H1 (cell line): ENCODE results near the gene TXN2. TPM values are rescaled to one million over a fixed set of nuclear protein-coding genes. Genes with fewer than 3 reads are reported as not detected.

ENCODE experiments used
- CTCF ChIA-PET: fragments of 300-600 bp; sonication (Branson Sonifier 250); formaldehyde crosslinking; loops from one replicate; lab custom pipeline; 2021; ENCODE audit not compliant: partially characterized antibody; lab: Charles Lee
- POLR2A ChIA-PET: fragments of 300-600 bp; sonication (Branson Sonifier 250); formaldehyde crosslinking; loops from one replicate; lab custom pipeline; 2021; ENCODE audit warnings: inconsistent platforms; ENCODE audit not compliant: partially characterized antibody; lab: Charles Lee
- DNase-seq, 2 experiments: peaks; one replicate each; pipeline versions ENCODE4 v3.0.0 to v3.0.0-alpha.2; 2010 to 2022; ENCODE audit warnings: low spot score in 2 of 2, low read depth in 1 of 2, mixed read lengths in 1 of 2
- FAIRE-seq: peaks from 2 replicates; lab custom pipeline; 2011; peaks lifted over from hg19 to GRCh38; lab: Jason Lieb, UNC
- H2AFZ ChIP-seq: 2 replicates; pipeline ENCODE4 v1.8.1; 2012; ENCODE audit warnings: low read length, inconsistent platforms
- H2AK5ac ChIP-seq: 2 replicates; pipeline ENCODE4 v1.6.1; 2013; ENCODE audit warnings: low read depth, low read length
- H2BK120ac ChIP-seq: replicated peaks from 2 replicates; pipeline ENCODE3; 2013; ENCODE audit warnings: low read depth, low read length, inconsistent platforms
- H2BK12ac ChIP-seq: 2 replicates; pipeline ENCODE4 v1.6.1; 2013; ENCODE audit warnings: low read depth, low read length
- H2BK15ac ChIP-seq: 2 replicates; pipeline ENCODE4 v1.6.1; 2013; ENCODE audit warnings: low read length
- H2BK20ac ChIP-seq: 2 replicates; pipeline ENCODE4 v1.6.1; 2013; ENCODE audit warnings: low read length
- H2BK5ac ChIP-seq: 2 replicates; pipeline ENCODE4 v1.6.1; 2013; ENCODE audit warnings: low read depth, low read length
- H3K14ac ChIP-seq: 2 replicates; pipeline ENCODE4 v1.6.1; 2013; ENCODE audit warnings: inconsistent platforms; ENCODE audit not compliant: insufficient read length
- H3K18ac ChIP-seq: 2 replicates; pipeline ENCODE4 v1.6.1; 2013; ENCODE audit warnings: low read length; ENCODE audit errors: extremely low read depth
- H3K23ac ChIP-seq: 2 replicates; pipeline ENCODE4 v1.6.1; 2013; ENCODE audit warnings: inconsistent platforms; ENCODE audit not compliant: insufficient read length
- H3K23me2 ChIP-seq: 2 replicates; pipeline ENCODE4 v1.6.1; 2013; ENCODE audit warnings: low read depth, low read length
- H3K27ac ChIP-seq: 2 replicates; pipeline ENCODE4 v1.6.1; 2011; ENCODE audit warnings: low read depth, low read length, inconsistent platforms
- H3K27me3 ChIP-seq, 4 experiments: replicated peaks in 1 of 4; 1 replicate in 1 of 4; 2 replicates in 3 of 4; pipeline versions ENCODE4 v1.6.1 to v1.8.1; 2011 to 2013; ENCODE audit warnings: low read length in 3 of 4, mild to moderate bottlenecking in 3 of 4, inconsistent platforms in 2 of 4, mixed read lengths in 2 of 4, moderate library complexity in 1 of 4; ENCODE audit not compliant: control insufficient read depth in 3 of 4, insufficient read depth in 3 of 4; ENCODE audit errors: extremely low read depth in 1 of 4
- H3K36me3 ChIP-seq, 4 experiments: 2 replicates each; pipeline versions ENCODE4 v1.6.1 to v1.8.1; 2011 to 2013; ENCODE audit warnings: mild to moderate bottlenecking in 4 of 4, low read length in 3 of 4, moderate library complexity in 2 of 4, control low read depth in 1 of 4, inconsistent platforms in 1 of 4; ENCODE audit not compliant: insufficient read depth in 4 of 4, control insufficient read depth in 2 of 4
- H3K4ac ChIP-seq: replicated peaks from 2 replicates; pipeline ENCODE3; 2013; ENCODE audit warnings: low read length, low read depth, mixed read lengths, inconsistent platforms; ENCODE audit not compliant: insufficient read length
- H3K4me1 ChIP-seq, 4 experiments: replicated peaks in 1 of 4; 1 replicate in 1 of 4; 2 replicates in 3 of 4; pipeline versions ENCODE4 v1.6.1 to v1.8.1; 2011 to 2013; ENCODE audit warnings: low read length in 3 of 4, inconsistent platforms in 2 of 4, mixed read lengths in 1 of 4; ENCODE audit not compliant: insufficient read depth in 4 of 4, control insufficient read depth in 3 of 4
- H3K4me2 ChIP-seq, 2 experiments: 2 replicates each; pipeline versions ENCODE4 v1.6.1 to v1.8.1; 2011 to 2013; ENCODE audit warnings: low read depth in 2 of 2, low read length in 2 of 2, control low read depth in 1 of 2, inconsistent platforms in 1 of 2, mild to moderate bottlenecking in 1 of 2; ENCODE audit not compliant: insufficient read depth in 1 of 2
- H3K4me3 ChIP-seq, 4 experiments: fragments of 200-600, 300-600 bp in 1 of 4; sonication (generic), shearing (Covaris generic), sonication (Bioruptor Twin) in 1 of 4; 2 replicates each; pipeline versions ENCODE4 v1.5.1 to v1.8.1; 2011 to 2016; ENCODE audit warnings: low read length in 4 of 4, low read depth in 3 of 4, control low read depth in 2 of 4, inconsistent platforms in 2 of 4, mild to moderate bottlenecking in 2 of 4, mixed read lengths in 1 of 4, moderate library complexity in 1 of 4; ENCODE audit not compliant: insufficient read depth in 2 of 4; ENCODE audit errors: extremely low read depth in 1 of 4
- H3K56ac ChIP-seq: replicated peaks from 2 replicates; pipeline ENCODE3; 2013; ENCODE audit warnings: low read depth, mild to moderate bottlenecking, mixed read lengths, low read length, inconsistent platforms; ENCODE audit not compliant: insufficient read length
- H3K79me1 ChIP-seq: 2 replicates; pipeline ENCODE4 v1.6.1; 2013; ENCODE audit warnings: low read depth, low read length, control low read depth
- H3K79me2 ChIP-seq, 2 experiments: 2 replicates each; pipeline versions ENCODE4 v1.6.1 to v1.8.1; 2012 to 2013; ENCODE audit warnings: low read length in 2 of 2, mild to moderate bottlenecking in 2 of 2, inconsistent platforms in 1 of 2; ENCODE audit not compliant: insufficient read depth in 2 of 2, control insufficient read depth in 1 of 2
- H3K9ac ChIP-seq, 4 experiments: replicated peaks in 1 of 4; 1 replicate in 1 of 4; 2 replicates in 3 of 4; pipeline versions ENCODE4 v1.6.1 to v1.8.1; 2011 to 2013; ENCODE audit warnings: low read depth in 3 of 4, low read length in 3 of 4, control low read depth in 2 of 4, mild to moderate bottlenecking in 2 of 4, moderate library complexity in 2 of 4, inconsistent platforms in 1 of 4; ENCODE audit errors: extremely low read depth in 1 of 4
- H3K9me3 ChIP-seq, 2 experiments: 2 replicates each; pipeline versions ENCODE4 v1.6.1 to v1.8.1; 2012 to 2013; ENCODE audit warnings: mild to moderate bottlenecking in 2 of 2, moderate library complexity in 2 of 2, control low read depth in 1 of 2, inconsistent platforms in 1 of 2, low read depth in 1 of 2, low read length in 1 of 2, mixed read lengths in 1 of 2; ENCODE audit not compliant: insufficient read depth in 2 of 2
- H4K20me1 ChIP-seq, 2 experiments: replicated peaks in 1 of 2; 2 replicates each; pipeline versions ENCODE3 to v1.8.1; 2011 to 2013; ENCODE audit warnings: inconsistent platforms in 2 of 2, low read length in 2 of 2, mild to moderate bottlenecking in 1 of 2; ENCODE audit not compliant: insufficient read depth in 2 of 2, control insufficient read depth in 1 of 2
- H4K5ac ChIP-seq: 2 replicates; pipeline ENCODE4 v1.6.1; 2013; ENCODE audit warnings: low read length, low read depth, mixed read lengths, inconsistent platforms; ENCODE audit not compliant: insufficient read length
- H4K8ac ChIP-seq: 2 replicates; pipeline ENCODE4 v1.8.0; 2013; ENCODE audit warnings: mild to moderate bottlenecking, moderate library complexity, low read length, inconsistent platforms; ENCODE audit not compliant: insufficient read depth; ENCODE audit errors: extremely low read depth
- H4K91ac ChIP-seq: replicated peaks from 2 replicates; pipeline ENCODE3; 2013; ENCODE audit warnings: low read length, mixed read lengths, inconsistent platforms; ENCODE audit not compliant: insufficient read length
- NRF1 ChIP-seq: IDR thresholded peaks from 2 replicates; pipeline ENCODE4 v1.6.1; 2011; ENCODE audit warnings: mild to moderate bottlenecking, low read depth, low read length, improper control_type of control experiment
- WGBS, 2 experiments: shearing (Covaris generic) in 1 of 2; methylation state at CpG; one replicate each; pipeline versions ENCODE4 v1.1.6 to v1.1.7; 2013 to 2015; ENCODE audit warnings: low lambda C conversion rate in 2 of 2, mixed read lengths in 2 of 2, inconsistent platforms in 1 of 2, low coverage in 1 of 2, missing lambda C conversion rate in 1 of 2; ENCODE audit not compliant: insufficient replicate concordance in 2 of 2, insufficient coverage in 1 of 2, insufficient read length in 1 of 2; ENCODE audit errors: extremely low coverage in 1 of 2, missing lambda C conversion rate in 1 of 2; 5-methylcytosine and 5-hydroxymethylcytosine counted together
- polyA plus RNA-seq, 7 experiments: library from polyadenylated mRNA; depleted of rRNA in 3 of 7; stranded (reverse) in 5 of 7; unstranded in 2 of 7; fragments of >200 nt in 5 of 7; fragments of 200-250 nt in 2 of 7; gene quantifications; 1 replicate in 5 of 7; 2 replicates in 1 of 7; 4 replicates in 1 of 7; pipeline versions ENCODE4 v1.2.1 to v1.2.3, GENCODE V29; 2011 to 2013; ENCODE audit warnings: missing spikeins in 2 of 7, mixed read lengths in 2 of 7
- total RNA-seq: library from RNA; stranded (reverse); fragmentation: NEBNext Ultra II Directional; extraction: Animal tissue kit (Norgen Biotek cat#: 25700); gene quantifications from 2 replicates; pipeline ENCODE4 v1.2.1, GENCODE V29; 2021
- TF ChIP-seq, protein P1 (sequence below), 3 experiments: IDR thresholded peaks; 1 replicate in 2 of 3; 2 replicates in 1 of 3; pipeline versions ENCODE4 v1.5.1 to v1.6.1; 2011; ENCODE audit warnings: low read length in 3 of 3, mild to moderate bottlenecking in 3 of 3, inconsistent platforms in 2 of 3, low read depth in 1 of 3, moderate library complexity in 1 of 3; ENCODE audit not compliant: insufficient read depth in 1 of 3; ENCODE audit errors: control extremely low read depth in 1 of 3

TXN2 gene
- total and polyA plus RNA-seq, 2 of the 8 experiments (the other 6 are each of a cell fraction or from before 2014, with no cell fraction given) = 47.5 to 116 TPM

GRCh38 chr22:36452250-36452977, 29.0 kb downstream of the TXN2 start:
- POLR2A ChIA-PET = interaction anchor here (0.7 to 0.8 kb wide), 2 partner anchors 42 to 123 kb away, joined by 3 read pairs; no protein-coding TSS in a partner anchor

More at GRCh38 chr22:36452250-36452977, 29.0 kb downstream of the TXN2 start:
- Histone ChIP-seq H3K79me2 (no peaks in the 10 kb centered on the region), H4K5ac (no peak overlapping the region), H2AFZ (no peak overlapping the region), H3K4me1 (peaks cover 3 to 15% (median 7%) of the 10 kb centered on the region in 4 experiments), H3K27ac (no peak overlapping the region), H3K23me2 (no peaks in the 10 kb centered on the region; the same call in 1 of the 2 replicates), H3K9ac (no peak overlapping the region), H4K8ac (no peak overlapping the region), H3K4me3 (no peak overlapping the region), H2BK5ac (peak overlapping the region; percentile 35; the same call in 1 of the 2 replicates), H3K4ac (peak overlapping the region; percentile 40), H3K27me3 (no peaks in the 10 kb centered on the region), H2BK120ac (no peak overlapping the region), H2BK12ac (peak overlapping the region; percentile 75; the same call in 1 of the 2 replicates), H3K36me3 (no peaks in the 10 kb centered on the region), H3K79me1 (no peaks in the 10 kb centered on the region), H2BK20ac (peak overlapping the region; percentile 80; the same call in 1 of the 2 replicates), H3K23ac (no peak overlapping the region), H4K91ac (no peak overlapping the region), H3K9me3 (no peaks in the 10 kb centered on the region), H3K18ac (no peak overlapping the region), H3K14ac (no peak overlapping the region), H3K56ac (no peak overlapping the region), H2AK5ac (peak overlapping the region; percentile 53; the same call in 1 of the 2 replicates), H4K20me1 (no peaks in the 10 kb centered on the region), H3K4me2 (no peak overlapping the region), H2BK15ac (no peak overlapping the region)
- FAIRE-seq (no peak), DNase-seq (no peak)
- whole genome bisulfite sequencing, 2 experiments = 96% methylated on average over 9 of the region's 9 CpGs; no CpG with 5 or more reads in 1 of the 2 experiments
- TF ChIP-seq, protein P1, sequence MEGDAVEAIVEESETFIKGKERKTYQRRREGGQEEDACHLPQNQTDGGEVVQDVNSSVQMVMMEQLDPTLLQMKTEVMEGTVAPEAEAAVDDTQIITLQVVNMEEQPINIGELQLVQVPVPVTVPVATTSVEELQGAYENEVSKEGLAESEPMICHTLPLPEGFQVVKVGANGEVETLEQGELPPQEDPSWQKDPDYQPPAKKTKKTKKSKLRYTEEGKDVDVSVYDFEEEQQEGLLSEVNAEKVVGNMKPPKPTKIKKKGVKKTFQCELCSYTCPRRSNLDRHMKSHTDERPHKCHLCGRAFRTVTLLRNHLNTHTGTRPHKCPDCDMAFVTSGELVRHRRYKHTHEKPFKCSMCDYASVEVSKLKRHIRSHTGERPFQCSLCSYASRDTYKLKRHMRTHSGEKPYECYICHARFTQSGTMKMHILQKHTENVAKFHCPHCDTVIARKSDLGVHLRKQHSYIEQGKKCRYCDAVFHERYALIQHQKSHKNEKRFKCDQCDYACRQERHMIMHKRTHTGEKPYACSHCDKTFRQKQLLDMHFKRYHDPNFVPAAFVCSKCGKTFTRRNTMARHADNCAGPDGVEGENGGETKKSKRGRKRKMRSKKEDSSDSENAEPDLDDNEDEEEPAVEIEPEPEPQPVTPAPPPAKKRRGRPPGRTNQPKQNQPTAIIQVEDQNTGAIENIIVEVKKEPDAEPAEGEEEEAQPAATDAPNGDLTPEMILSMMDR (IDR thresholded peaks at IDR 0.05; ENCODE audit: control extremely low read depth in 1 of 3, insufficient read depth in 1 of 3, low read depth in 1 of 3, low read length in 3 of 3) = peak in 1 of 3 experiments; percentile 5; a peak in 2 of 4 replicates
- TF ChIP-seq NRF1 = no peak
- CTCF ChIA-PET = interaction anchor here (0.7 to 2.0 kb wide), 5 partner anchors 34 to 191 kb away, joined by 3 to 5 read pairs (median 3); no protein-coding TSS in a partner anchor
